Measurements from ENCODE around the gene SLC31A1. TPM values are rescaled to one million over a fixed set of nuclear protein-coding genes. Genes with fewer than 3 reads are reported as not detected.

Gene SLC31A1
- total RNA-seq, 1 donor from 2014 or later: 26.0 TPM

- no peaks in the 10 kb centered on the region for H3K27me3 ChIP-seq
- H3K36me3 ChIP-seq: peaks cover 3% of the 10 kb centered on the region
- H3K27me3 Mint-ChIP-seq (ENCODE audit: insufficient read depth, low read depth): no peaks in the 10 kb centered on the region
- H3F3A ChIP-seq (ENCODE audit: low read depth): no peaks in the 10 kb centered on the region
- no peak overlapping the region for H3K4me3 ChIP-seq
- no peak for DNase-seq (ENCODE audit: low spot score)
- no peaks in the 10 kb centered on the region for H3K9me3 Mint-ChIP-seq
- H3K36me3 Mint-ChIP-seq: peaks cover 36% of the 10 kb centered on the region
- no peak overlapping the region for H3K4me2 ChIP-seq
- no peak overlapping the region for H2AFZ ChIP-seq (replicated peaks)
- H3K9ac ChIP-seq: no peak overlapping the region
- no peaks in the 10 kb centered on the region for H3K9me3 ChIP-seq (ENCODE audit: low read depth)
- H3K27ac ChIP-seq: no peak overlapping the region
- H3K4me1 Mint-ChIP-seq: peaks cover 3% of the 10 kb centered on the region
- TF ChIP-seq EZH2phosphoT487 (IDR thresholded peaks at IDR 0.05): no peak
- no peak for TF ChIP-seq CTCF (IDR thresholded peaks at IDR 0.05)
- TF ChIP-seq EZH2 (IDR thresholded peaks at IDR 0.05): no peak
- H4K20me1 ChIP-seq (ENCODE audit: low read depth): no peaks in the 10 kb centered on the region
- H3K4me1 ChIP-seq: no peaks in the 10 kb centered on the region
- H3K27ac Mint-ChIP-seq: no peak overlapping the region
- no peaks in the 10 kb centered on the region for H3K79me2 ChIP-seq (ENCODE audit: low read depth)
- no peak overlapping the region for H3K4me3 Mint-ChIP-seq
These were observed 40.8 kb downstream of the SLC31A1 start for GRCh38 chr9:113261917-113262671.

GRCh38 chr9:113266174-113266573 lies 44.8 kb downstream of the SLC31A1 start:
- Histone ChIP-seq H2AFZ (replicated peaks) (no peak overlapping the region), H3K27ac (peak overlapping the region; percentile 37), H3K36me3 (no peaks in the 10 kb centered on the region), H3K27me3 (no peaks in the 10 kb centered on the region), H3K9ac (no peak overlapping the region), H3K79me2 (ENCODE audit: low read depth) (no peaks in the 10 kb centered on the region), H3F3A (ENCODE audit: low read depth) (no peaks in the 10 kb centered on the region), H3K4me2 (no peak overlapping the region), H3K9me3 (ENCODE audit: low read depth) (no peaks in the 10 kb centered on the region), H3K4me1 (no peaks in the 10 kb centered on the region), H4K20me1 (ENCODE audit: low read depth) (no peaks in the 10 kb centered on the region), H3K4me3 (no peak overlapping the region)
- Mint-ChIP-seq H3K9me3 (no peaks in the 10 kb centered on the region), H3K4me1 (peaks cover 7% of the 10 kb centered on the region), H3K27me3 (ENCODE audit: insufficient read depth, low read depth) (no peaks in the 10 kb centered on the region), H3K36me3 (peaks cover 29% of the 10 kb centered on the region), H3K27ac (no peak overlapping the region), H3K4me3 (no peak overlapping the region)
- DNase-seq (ENCODE audit: low spot score): no peak
- TF ChIP-seq EZH2phosphoT487 (IDR thresholded peaks at IDR 0.05) (no peak), EZH2 (IDR thresholded peaks at IDR 0.05) (no peak), CTCF (IDR thresholded peaks at IDR 0.05) (no peak)

- H3K9me3 Mint-ChIP-seq: no peaks in the 10 kb centered on the region
- H3K4me2 ChIP-seq: no peak overlapping the region
- H3F3A ChIP-seq (ENCODE audit: low read depth): no peaks in the 10 kb centered on the region
- no peaks in the 10 kb centered on the region for H3K27me3 Mint-ChIP-seq (ENCODE audit: insufficient read depth, low read depth)
- H4K20me1 ChIP-seq (ENCODE audit: low read depth): no peaks in the 10 kb centered on the region
- no peak overlapping the region for H2AFZ ChIP-seq (replicated peaks)
- H3K36me3 Mint-ChIP-seq: peaks cover 27% of the 10 kb centered on the region
- H3K9ac ChIP-seq: no peak overlapping the region
- H3K4me1 ChIP-seq: no peaks in the 10 kb centered on the region
- H3K4me3 Mint-ChIP-seq: no peak overlapping the region
- H3K9me3 ChIP-seq (ENCODE audit: low read depth): no peaks in the 10 kb centered on the region
- no peak overlapping the region for H3K4me3 ChIP-seq
- H3K27ac ChIP-seq: no peak overlapping the region
- peaks cover 7% of the 10 kb centered on the region for H3K4me1 Mint-ChIP-seq
- H3K36me3 ChIP-seq: peaks cover 3% of the 10 kb centered on the region
- no peak overlapping the region for H3K27ac Mint-ChIP-seq
- H3K27me3 ChIP-seq: no peaks in the 10 kb centered on the region
- TF ChIP-seq EZH2phosphoT487 (IDR thresholded peaks at IDR 0.05): no peak
- no peak for TF ChIP-seq CTCF (IDR thresholded peaks at IDR 0.05)
- no peak for TF ChIP-seq EZH2 (IDR thresholded peaks at IDR 0.05)
- DNase-seq (ENCODE audit: low spot score): no peak
- H3K79me2 ChIP-seq (ENCODE audit: low read depth): no peaks in the 10 kb centered on the region
These were observed 46.7 kb downstream of the SLC31A1 start for GRCh38 chr9:113267911-113268566.

Measured in neural progenitor cell (in vitro differentiated cells).